HG02840 (cell line): ENCODE measurements around the gene ATAD3B.
"Not testable (repeated sequence)": the region's sequence is repeated elsewhere in the genome, so short reads cannot be mapped to it uniquely, and the experiment has no call there.

ENCODE experiments used
- ATAC-seq: cut with Tn5 transposase; IDR thresholded peaks from one replicate; pipeline ENCODE4 v1.9.1; 2021; ENCODE audit warnings: mild to moderate bottlenecking, moderate library complexity, moderate number of reproducible peaks; ENCODE audit not compliant: unreplicated experiment, low FRiP score

Gene ATAD3B

GRCh38 chr1:1471389-1472052 is at the start of gene ATAD3B:
TSS of gene ATAD3B (plus strand) at chr1:1471765. CDS start at chr1:1471885, 120 bp downstream.
- ATAC-seq, result peak; percentile 90

- no peak for ATAC-seq
Measured at GRCh38 chr1:1421907-1422464, 49.6 kb upstream of the ATAD3B start.

GRCh38 chr1:1422465-1423244 is 48.9 kb upstream of the ATAD3B start:
- ATAC-seq, result no peak

GRCh38 chr1:1423245-1423597 is 48.3 kb upstream of the ATAD3B start:
- no peak for ATAC-seq

- ATAC-seq, result no peak
Measured at GRCh38 chr1:1424707-1425106, 46.9 kb upstream of the ATAD3B start.

GRCh38 chr1:1425426-1425752 is 46.2 kb upstream of the ATAD3B start:
- ATAC-seq, result no peak

GRCh38 chr1:1425753-1426495 is 45.6 kb upstream of the ATAD3B start:
- no peak for ATAC-seq

GRCh38 chr1:1426496-1427105 is 45.0 kb upstream of the ATAD3B start:
- ATAC-seq, result no peak

GRCh38 chr1:1427106-1427819 is 44.3 kb upstream of the ATAD3B start:
- no peak for ATAC-seq

- ATAC-seq, result no peak
Measured at GRCh38 chr1:1427820-1428148, 43.8 kb upstream of the ATAD3B start.

GRCh38 chr1:1428174-1428573 is 43.4 kb upstream of the ATAD3B start:
- ATAC-seq, result no peak

- ATAC-seq, result not testable (repeated sequence)
Measured at GRCh38 chr1:1428967-1429366, 42.6 kb upstream of the ATAD3B start.

- ATAC-seq, result no peak
Measured at GRCh38 chr1:1429671-1430073, 41.9 kb upstream of the ATAD3B start.

GRCh38 chr1:1430114-1430982 is 41.2 kb upstream of the ATAD3B start:
- no peak for ATAC-seq

GRCh38 chr1:1430992-1431844 is 40.3 kb upstream of the ATAD3B start:
- no peak for ATAC-seq

GRCh38 chr1:1431845-1432273 is 39.7 kb upstream of the ATAD3B start:
- no peak for ATAC-seq

GRCh38 chr1:1432274-1432950 is 39.2 kb upstream of the ATAD3B start:
- no peak for ATAC-seq
